RWPE2 (cell line): ENCODE data around the gene RMND5B.
A peak's percentile ranks its signal among the peaks of the same experiment; 100 is the strongest.
"Not testable (repeated sequence)": the region's sequence is repeated elsewhere in the genome, so short reads cannot be mapped to it uniquely, and the experiment has no call there.

Experiments used
- ATAC-seq: fragments of 200-7000 bp; cut with Tn5 transposase; 3 replicates; pipeline ENCODE4 v1.9.1; 2021; ENCODE audit warnings: low read depth
- DNase-seq: peaks from one replicate; pipeline ENCODE4 v3.0.0-alpha.2; 2020; ENCODE audit warnings: low spot score
- H3K27ac ChIP-seq: fragments of 450-650 bp; 2 replicates; pipeline ENCODE4 v1.5.1; 2017; ENCODE audit warnings: mild to moderate bottlenecking; ENCODE audit not compliant: poor library complexity, severe bottlenecking
- H3K27me3 ChIP-seq: fragments of 250-450 bp; sonication (Bioruptor Pico); 2 replicates; pipeline ENCODE4 v1.5.1; 2021; ENCODE audit warnings: mild to moderate bottlenecking, moderate library complexity; ENCODE audit not compliant: insufficient read depth, poor library complexity, severe bottlenecking
- H3K36me3 ChIP-seq: fragments of 250-450 bp; sonication (Bioruptor Pico); 2 replicates; pipeline ENCODE4 v1.5.1; 2020; ENCODE audit warnings: low read depth, mild to moderate bottlenecking, moderate library complexity
- H3K4me1 ChIP-seq: fragments of 250-450 bp; sonication (Bioruptor Pico); 2 replicates; pipeline ENCODE4 v1.5.1; 2021; ENCODE audit warnings: mild to moderate bottlenecking, moderate library complexity; ENCODE audit not compliant: insufficient read depth, poor library complexity, severe bottlenecking
- H3K4me3 ChIP-seq: fragments of 250-450 bp; sonication (Bioruptor Pico); 2 replicates; pipeline ENCODE4 v1.5.1; 2021; ENCODE audit warnings: mild to moderate bottlenecking, moderate library complexity; ENCODE audit not compliant: severe bottlenecking
- H3K9me3 ChIP-seq: fragments of 250-450 bp; sonication (Bioruptor Pico); 2 replicates; pipeline ENCODE4 v1.5.1; 2021; ENCODE audit warnings: mild to moderate bottlenecking, moderate library complexity; ENCODE audit not compliant: severe bottlenecking
- CTCF ChIP-seq: fragments of 450-650 bp; IDR thresholded peaks from one replicate; pipeline ENCODE4 v1.5.1; 2017; ENCODE audit warnings: mild to moderate bottlenecking, moderate library complexity; ENCODE audit not compliant: poor library complexity, severe bottlenecking

The RMND5B gene

GRCh38 chr5:178086266-178086665 is 44.5 kb upstream of the RMND5B start:
- Histone ChIP-seq H3K4me3 (no peak overlapping the region), H3K4me1 (no peaks in the 10 kb centered on the region), H3K36me3 (no peaks in the 10 kb centered on the region), H3K9me3 (no peaks in the 10 kb centered on the region), H3K27me3 (no peaks in the 10 kb centered on the region), H3K27ac (no peak overlapping the region)
- DNase-seq (no peak), ATAC-seq (peak; percentile 77)
- TF ChIP-seq CTCF: no peak

GRCh38 chr5:178087199-178087598 is 43.6 kb upstream of the RMND5B start:
- H3K4me1 ChIP-seq: not testable (repeated sequence)

GRCh38 chr5:178090856-178091255 is 40.0 kb upstream of the RMND5B start:
- Histone ChIP-seq H3K27me3 (no peaks in the 10 kb centered on the region), H3K4me1 (no peaks in the 10 kb centered on the region), H3K4me3 (no peak overlapping the region), H3K27ac (no peak overlapping the region), H3K9me3 (no peaks in the 10 kb centered on the region), H3K36me3 (no peaks in the 10 kb centered on the region)
- no peak for TF ChIP-seq CTCF
- DNase-seq (no peak), ATAC-seq (peak; percentile 35; the same call in 1 of the 3 replicates)

More at GRCh38 chr5:178087199-178087598, 43.6 kb upstream of the RMND5B start:
- H3K36me3 ChIP-seq, H3K27me3 ChIP-seq, H3K4me3 ChIP-seq, DNase-seq, H3K9me3 ChIP-seq, H3K27ac ChIP-seq: not testable (repeated sequence)
- ATAC-seq: 0 out of 3 replicates have a peak, but pooled peaks have one; percentile 28

- H3K36me3 ChIP-seq: no peaks in the 10 kb centered on the region
- no peak overlapping the region for H3K27ac ChIP-seq
- DNase-seq: no peak
- ATAC-seq: no peak
- TF ChIP-seq CTCF: no peak
- no peaks in the 10 kb centered on the region for H3K9me3 ChIP-seq
- H3K27me3 ChIP-seq: no peaks in the 10 kb centered on the region
- H3K4me1 ChIP-seq: no peaks in the 10 kb centered on the region
- no peak overlapping the region for H3K4me3 ChIP-seq
Measured at GRCh38 chr5:178093134-178093533, 37.7 kb upstream of the RMND5B start.

- DNase-seq (no peak), ATAC-seq (no peak)
- H3K36me3 ChIP-seq: no peaks in the 10 kb centered on the region
- H3K9me3 ChIP-seq: no peaks in the 10 kb centered on the region
- H3K27ac ChIP-seq: no peak overlapping the region
- H3K4me3 ChIP-seq: no peak overlapping the region
- TF ChIP-seq CTCF: no peak
- H3K27me3 ChIP-seq: no peaks in the 10 kb centered on the region
- H3K4me1 ChIP-seq: no peaks in the 10 kb centered on the region
Measured at GRCh38 chr5:178094345-178094744, 36.5 kb upstream of the RMND5B start.
